Pancreas (tissue), 10 donors: ENCODE data around the gene OSBPL1A. TPM values are rescaled to one million over a fixed set of nuclear protein-coding genes. Genes with fewer than 3 reads are reported as not detected.

Experiments used
- ATAC-seq, 4 donors: fragments of 200-7000 bp; cut with Tn5 transposase; one replicate each; pipeline versions ENCODE4 v1.8.0 to v1.9.1; 2020; ENCODE audit warnings: mild to moderate bottlenecking in 4 of 4, moderate library complexity in 4 of 4
- DNase-seq, 6 donors: peaks; one replicate each; pipeline ENCODE4 v3.0.0-alpha.2; 2020
- FAIRE-seq: peaks from 2 replicates; lab custom pipeline; 2012; peaks lifted over from hg19 to GRCh38; lab: Jason Lieb, UNC
- H3K27ac ChIP-seq, 4 donors: fragments of 200-600 bp; sonication (generic); 1 replicate in 3 of 4; 2 replicates in 1 of 4; pipeline versions ENCODE4 v1.5.0 to v1.8.0; 2020
- H3K27me3 ChIP-seq, 4 donors: fragments of 200-600 bp; one replicate each; pipeline ENCODE4 v1.8.0; 2021
- H3K36me3 ChIP-seq, 3 donors: fragments of 200-600 bp; sonication (generic) in 1 of 3; one replicate each; pipeline versions ENCODE4 v1.5.0 to v1.8.0; 2020 to 2021
- H3K4me1 ChIP-seq, 3 donors: fragments of 200-600 bp; one replicate each; pipeline ENCODE4 v1.8.0; 2021
- H3K4me3 ChIP-seq, 4 donors: fragments of 200-600 bp; sonication (generic) in 2 of 4; one replicate each; pipeline versions ENCODE4 v1.5.0 to v1.8.0; 2020 to 2021
- H3K9me3 ChIP-seq, 4 donors: fragments of 200-600 bp; one replicate each; pipeline ENCODE4 v1.8.0; 2021
- CTCF ChIP-seq, 4 donors: fragments of 200-600 bp; sonication (generic) in 3 of 4; IDR thresholded peaks; one replicate each; pipeline versions ENCODE4 v1.5.0 to v1.8.0; 2021; ENCODE audit warnings: antibody characterized with exemption in 4 of 4
- WGBS, 2 donors: extraction: QIAGEN DNeasy Blood & Tissue Kit; methylation state at CpG; one replicate each; pipeline ENCODE4 v1.1.7; 2013; 5-methylcytosine and 5-hydroxymethylcytosine counted together
- intact Hi-C, 3 donors: fragments of 100-400 bp; cut with DNase I; formaldehyde crosslinking; loops; one replicate each; pipeline versions ENCODE4 v1.11.1 to v1.14.2; 2022
- polyA plus RNA-seq, 2 donors: library from polyadenylated mRNA; stranded (reverse); fragments of 200-250 nt; gene quantifications; one replicate each; pipeline ENCODE4 v1.2.3, GENCODE V29; 2013
- total RNA-seq, 6 donors: library from RNA; stranded (reverse); fragmentation: NEBNext Ultra II Directional in 4 of 6; extraction: Animal tissue kit (Norgen Biotek cat#: 25700) in 4 of 6; gene quantifications; one replicate each; pipeline versions ENCODE4 v1.2.1 to v1.2.4, GENCODE V29; 2021 to 2023
- donor health status: healthy with polysubstance abuse.
- donor health status: DM: no; HTN: no; CAD: no; lungs with moderate emphysema.
- donor health status: DM: no; HTN: no; CAD: no.
- donor health status: control.
- donor health status: control.
- donor health status: Bipolar disorder and iron deficiency.
- donor health status: DM: yes; HTN: yes; CAD: no.
- donor health status: DM: no; HTN: no; CAD: no.
- donor health status: DM: no; HTN: no; CAD: no.
- donor health status: DM: yes; HTN: yes; CAD: no.

OSBPL1A gene
- total and polyA plus RNA-seq, 8 donors: 5.8 to 17.9 (median 10.8) TPM

GRCh38 chr18:24231773-24232735, 165.6 kb downstream of the OSBPL1A start:
- WGBS, 2 donors: 31 to 32% methylated on average over 8 of the region's 8 CpGs
- no peak for FAIRE-seq
- DNase-seq: no peak
- H3K27me3 ChIP-seq: no peaks in the 10 kb centered on the region
- peaks cover 6 to 8% (median 7%) of the 10 kb centered on the region in 3 donors for H3K4me1 ChIP-seq
- H3K4me3 ChIP-seq: no peak overlapping the region
- intact Hi-C loops: no loop called here
- no peaks in the 10 kb centered on the region for H3K9me3 ChIP-seq
- ATAC-seq: peak; percentile 43 to 76 (median 60)
- H3K27ac ChIP-seq: peak overlapping the region in 2 of 4 donors; percentile 13 to 30
- TF ChIP-seq CTCF (IDR thresholded peaks at IDR 0.05): no peak
- H3K36me3 ChIP-seq: peaks cover 0 to 3% (median 0%) of the 10 kb centered on the region in 3 donors

GRCh38 chr18:24230766-24231165, 166.9 kb downstream of the OSBPL1A start:
- DNase-seq (no peak), FAIRE-seq (no peak), ATAC-seq (no peak)
- no peak overlapping the region for H3K27ac ChIP-seq
- no peaks in the 10 kb centered on the region for H3K9me3 ChIP-seq
- WGBS, 2 donors: 87 to 92% methylated on average over 5 of the region's 5 CpGs
- peaks cover 6 to 8% (median 7%) of the 10 kb centered on the region in 3 donors for H3K4me1 ChIP-seq
- intact Hi-C loops: no loop called here
- no peaks in the 10 kb centered on the region for H3K27me3 ChIP-seq
- no peak for TF ChIP-seq CTCF (IDR thresholded peaks at IDR 0.05)
- no peaks in the 10 kb centered on the region for H3K36me3 ChIP-seq
- H3K4me3 ChIP-seq: no peak overlapping the region

- WGBS, 2 donors: 94 to 99% methylated on average over 6 of the region's 6 CpGs
- no peaks in the 10 kb centered on the region for H3K36me3 ChIP-seq
- intact Hi-C loops: no loop called here
- no peak overlapping the region for H3K4me3 ChIP-seq
- H3K27me3 ChIP-seq: no peaks in the 10 kb centered on the region
- no peak for FAIRE-seq
- no peak overlapping the region for H3K27ac ChIP-seq
- ATAC-seq: no peak
- TF ChIP-seq CTCF (IDR thresholded peaks at IDR 0.05): no peak
- H3K4me1 ChIP-seq: peaks cover 6 to 8% (median 7%) of the 10 kb centered on the region in 3 donors
- H3K9me3 ChIP-seq: no peaks in the 10 kb centered on the region
- no peak for DNase-seq
These were observed 169.0 kb downstream of the OSBPL1A start for GRCh38 chr18:24228667-24229041.

GRCh38 chr18:24227977-24228666, 169.5 kb downstream of the OSBPL1A start:
- intact Hi-C loops: no loop called here
- no peak for DNase-seq
- WGBS, 2 donors: 93 to 96% methylated on average over 12 of the region's 12 CpGs

More at GRCh38 chr18:24227977-24228666, 169.5 kb downstream of the OSBPL1A start:
- Histone ChIP-seq H3K9me3 (no peaks in the 10 kb centered on the region), H3K27ac (no peak overlapping the region), H3K4me1 (peaks cover 6 to 8% (median 7%) of the 10 kb centered on the region in 3 donors), H3K4me3 (no peak overlapping the region), H3K27me3 (no peaks in the 10 kb centered on the region), H3K36me3 (no peaks in the 10 kb centered on the region)
- FAIRE-seq: no peak
- TF ChIP-seq CTCF (IDR thresholded peaks at IDR 0.05): no peak
- ATAC-seq: no peak
